ENCODE measurements around the gene EPB41L1.

DNA sequence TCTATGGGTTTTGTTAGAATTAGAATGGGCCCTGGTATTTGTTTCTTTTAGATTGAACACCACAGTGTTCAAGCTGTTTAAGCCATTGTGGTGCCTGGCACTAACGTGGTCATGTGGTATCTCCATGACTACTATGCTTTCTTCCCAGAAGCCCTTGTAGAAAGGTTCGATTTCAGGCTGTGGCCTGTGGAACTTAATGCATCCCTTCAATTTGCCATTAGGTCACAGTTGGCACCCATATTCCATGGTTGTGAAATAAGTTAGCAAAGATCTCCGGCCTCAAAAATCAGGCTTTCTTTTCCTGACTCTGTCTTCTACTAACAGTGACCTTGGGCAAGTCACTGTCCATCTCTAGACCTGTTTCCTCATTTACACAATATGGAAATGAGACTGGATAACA is 50.5 kb downstream of the EPB41L1 start:
- TF ChIP-seq EZH2 (IDR thresholded peaks at IDR 0.05; ENCODE audit: insufficient read depth, poor library complexity, severe bottlenecking) (no peak), EZH2phosphoT487 (IDR thresholded peaks at IDR 0.05; ENCODE audit: insufficient read depth, low read depth) (no peak)
